GM18861 (cell line): ENCODE data around the gene GLT6D1.

Experiments
- ATAC-seq: cut with Tn5 transposase; IDR thresholded peaks from one replicate; pipeline ENCODE4 v1.9.1; 2021; ENCODE audit not compliant: unreplicated experiment

Gene GLT6D1

GRCh38 chr9:135587658-135588057 lies 51.7 kb downstream of the GLT6D1 start:
- ATAC-seq, result no peak

- no peak for ATAC-seq
Measured at GRCh38 chr9:135586601-135587109, 52.7 kb downstream of the GLT6D1 start.

- ATAC-seq, result no peak
Measured at GRCh38 chr9:135584934-135585333, 54.4 kb downstream of the GLT6D1 start.

GRCh38 chr9:135584371-135584770 lies 55.0 kb downstream of the GLT6D1 start:
- ATAC-seq, result no peak

GRCh38 chr9:135583688-135584011 lies 55.7 kb downstream of the GLT6D1 start:
- ATAC-seq, result no peak

- no peak for ATAC-seq
Measured at GRCh38 chr9:135582966-135583687, 56.2 kb downstream of the GLT6D1 start.

- no peak for ATAC-seq
Measured at GRCh38 chr9:135582541-135582940, 56.8 kb downstream of the GLT6D1 start.

- no peak for ATAC-seq
Measured at GRCh38 chr9:135581636-135582426, 57.5 kb downstream of the GLT6D1 start.

GRCh38 chr9:135580664-135581380 lies 58.5 kb downstream of the GLT6D1 start:
- no peak for ATAC-seq

- ATAC-seq, result no peak
Measured at GRCh38 chr9:135579889-135580660, 59.3 kb downstream of the GLT6D1 start.

- no peak for ATAC-seq
Measured at GRCh38 chr9:135579356-135579755, 60.0 kb downstream of the GLT6D1 start.

GRCh38 chr9:135577256-135577655 lies 62.1 kb downstream of the GLT6D1 start:
- ATAC-seq, result no peak

GRCh38 chr9:135575995-135576631 lies 63.2 kb downstream of the GLT6D1 start:
- no peak for ATAC-seq

- no peak for ATAC-seq
Measured at GRCh38 chr9:135574943-135575342, 64.4 kb downstream of the GLT6D1 start.

- no peak for ATAC-seq
Measured at GRCh38 chr9:135574331-135574730, 65.0 kb downstream of the GLT6D1 start.
